Esophagus muscularis mucosa (tissue), 3 donors: ENCODE measurements around the gene PTCHD1.

ENCODE experiments used
- CTCF ChIP-seq, 3 experiments: fragments of 200-600 bp in 2 of 3; fragments of 450-650 bp in 1 of 3; sonication (generic) in 2 of 3; IDR thresholded peaks; one replicate each; pipeline ENCODE4 v1.5.1; 2017 to 2019; ENCODE audit warnings: antibody characterized with exemption in 3 of 3, mild to moderate bottlenecking in 2 of 3, moderate library complexity in 1 of 3
- POLR2A ChIP-seq: fragments of 450-650 bp; IDR thresholded peaks from one replicate; pipeline ENCODE4 v1.6.1; 2017; ENCODE audit warnings: antibody characterized with exemption, moderate library complexity, mild to moderate bottlenecking, low read depth
- POLR2AphosphoS5 ChIP-seq, 2 donors: sonication (generic); formaldehyde crosslinking; IDR thresholded peaks; one replicate each; pipeline ENCODE4 v1.6.1; 2017; ENCODE audit warnings: antibody characterized with exemption in 2 of 2

GRCh38 chrX:23334848-23335599 lies at the start of gene PTCHD1:
- TF ChIP-seq POLR2A: no peak
- no peak for TF ChIP-seq CTCF (IDR thresholded peaks at IDR 0.05)
- no peak for TF ChIP-seq POLR2AphosphoS5 (IDR thresholded peaks at IDR 0.05)
